Natural killer cell (primary cell): ENCODE data around the gene OR1K1. TPM values are rescaled to one million over a fixed set of nuclear protein-coding genes. Genes with fewer than 3 reads are reported as not detected.

ENCODE experiments used
- ATAC-seq, 3 donors: fragments of 150-1000 bp in 2 of 3; fragments of 200-7000 bp in 1 of 3; cut with Tn5 transposase; 1 replicate in 1 of 3; 2 replicates in 2 of 3; pipeline ENCODE4 v1.10.0; 2021; ENCODE audit warnings: mild to moderate bottlenecking in 2 of 3, moderate library complexity in 2 of 3
- DNase-seq, 2 donors: peaks; one replicate each; pipeline versions ENCODE4 v3.0.0 to v3.0.0-alpha.2; 2013 to 2021; ENCODE audit warnings: mixed read lengths in 1 of 2
- H3K27ac ChIP-seq: one replicate; pipeline ENCODE4 v1.5.1; 2013; ENCODE audit warnings: mild to moderate bottlenecking, low read length
- H3K27me3 ChIP-seq: one replicate; pipeline ENCODE4 v1.6.1; 2013; ENCODE audit warnings: low read length; ENCODE audit not compliant: control insufficient read depth, insufficient read depth
- H3K36me3 ChIP-seq: one replicate; pipeline ENCODE4 v1.6.1; 2013; ENCODE audit warnings: low read length; ENCODE audit not compliant: control insufficient read depth, insufficient read depth
- H3K4me1 ChIP-seq: one replicate; pipeline ENCODE4 v1.6.1; 2013; ENCODE audit warnings: low read length; ENCODE audit not compliant: control insufficient read depth, insufficient read depth
- H3K4me3 ChIP-seq: one replicate; pipeline ENCODE4 v1.5.1; 2013; ENCODE audit warnings: low read length
- H3K9me3 ChIP-seq: one replicate; pipeline ENCODE4 v1.6.1; 2013; ENCODE audit warnings: low read length; ENCODE audit not compliant: control insufficient read depth, insufficient read depth
- H3K27ac Mint-ChIP-seq, 2 donors: one replicate each; pipeline ENCODE4 v1.8.0; 2022; ENCODE audit warnings: mild to moderate bottlenecking in 2 of 2, mixed read lengths in 2 of 2, moderate library complexity in 1 of 2
- H3K27me3 Mint-ChIP-seq, 2 donors: one replicate each; pipeline ENCODE4 v1.8.0; 2022; ENCODE audit warnings: low read depth in 2 of 2, mixed read lengths in 2 of 2
- H3K36me3 Mint-ChIP-seq: one replicate; pipeline ENCODE4 v1.8.0; 2022; ENCODE audit warnings: mixed read lengths
- H3K4me1 Mint-ChIP-seq, 2 donors: one replicate each; pipeline ENCODE4 v1.8.0; 2022; ENCODE audit warnings: mixed read lengths in 2 of 2
- H3K4me3 Mint-ChIP-seq: one replicate; pipeline ENCODE4 v1.8.0; 2022; ENCODE audit warnings: mild to moderate bottlenecking, moderate library complexity, mixed read lengths
- H3K9me3 Mint-ChIP-seq, 2 donors: one replicate each; pipeline ENCODE4 v1.8.0; 2022; ENCODE audit warnings: mixed read lengths in 2 of 2
- CTCF ChIP-seq: fragments of 200-600 bp; IDR thresholded peaks from one replicate; pipeline ENCODE4 v1.8.0; 2022; ENCODE audit warnings: antibody characterized with exemption
- WGBS: methylation state at CpG from one replicate; pipeline ENCODE4 v1.1.7; 2013; ENCODE audit warnings: missing lambda C conversion rate; ENCODE audit not compliant: insufficient coverage; 5-methylcytosine and 5-hydroxymethylcytosine counted together
- intact Hi-C: fragments of 100-400 bp; cut with micrococcal nuclease; formaldehyde crosslinking; loops from one replicate; pipeline ENCODE4 v1.14.2; 2022
- total RNA-seq, 4 donors: library from RNA; stranded (reverse); fragments of 120-200 nt in 1 of 4; gene quantifications; one replicate each; pipeline versions ENCODE4 v1.2.3 to v1.2.4, GENCODE V29; 2013 to 2022

OR1K1 gene
- total RNA-seq, 3 donors from 2014 or later (not counting 1 experiment from before 2014, with no cell fraction given) = not detected

- intact Hi-C loops = no loop called here
- no peaks in the 10 kb centered on the region for H3K27me3 Mint-ChIP-seq
- no peak for TF ChIP-seq CTCF
- H3K36me3 Mint-ChIP-seq = no peaks in the 10 kb centered on the region
- Histone ChIP-seq H3K4me3 (no peak overlapping the region), H3K9me3 (no peaks in the 10 kb centered on the region), H3K27ac (no peak overlapping the region), H3K27me3 (no peaks in the 10 kb centered on the region), H3K36me3 (no peaks in the 10 kb centered on the region), H3K4me1 (no peaks in the 10 kb centered on the region)
- DNase-seq (no peak), ATAC-seq (no peak)
- H3K4me1 Mint-ChIP-seq = no peaks in the 10 kb centered on the region
- no peak overlapping the region for H3K27ac Mint-ChIP-seq
- 96% methylated on average over 28 of the region's 28 CpGs for WGBS
- no peak overlapping the region for H3K4me3 Mint-ChIP-seq
- H3K9me3 Mint-ChIP-seq = no peaks in the 10 kb centered on the region
Measured at GRCh38 chr9:122789256-122790046, 10.5 kb upstream of the OR1K1 start.

- Histone ChIP-seq H3K36me3 (no peaks in the 10 kb centered on the region), H3K4me3 (no peak overlapping the region), H3K9me3 (no peaks in the 10 kb centered on the region), H3K27me3 (no peaks in the 10 kb centered on the region), H3K4me1 (no peaks in the 10 kb centered on the region), H3K27ac (no peak overlapping the region)
- WGBS = 89% methylated on average over 3 of the region's 5 CpGs
- no peaks in the 10 kb centered on the region for H3K9me3 Mint-ChIP-seq
- no peaks in the 10 kb centered on the region for H3K4me1 Mint-ChIP-seq
- intact Hi-C loops = no loop called here
- no peak overlapping the region for H3K27ac Mint-ChIP-seq
- ATAC-seq = no peak
- DNase-seq = no peak
- no peaks in the 10 kb centered on the region for H3K27me3 Mint-ChIP-seq
- H3K4me3 Mint-ChIP-seq = no peak overlapping the region
- no peaks in the 10 kb centered on the region for H3K36me3 Mint-ChIP-seq
- no peak for TF ChIP-seq CTCF
Measured at GRCh38 chr9:122791872-122792669, 7.9 kb upstream of the OR1K1 start.

DNA sequence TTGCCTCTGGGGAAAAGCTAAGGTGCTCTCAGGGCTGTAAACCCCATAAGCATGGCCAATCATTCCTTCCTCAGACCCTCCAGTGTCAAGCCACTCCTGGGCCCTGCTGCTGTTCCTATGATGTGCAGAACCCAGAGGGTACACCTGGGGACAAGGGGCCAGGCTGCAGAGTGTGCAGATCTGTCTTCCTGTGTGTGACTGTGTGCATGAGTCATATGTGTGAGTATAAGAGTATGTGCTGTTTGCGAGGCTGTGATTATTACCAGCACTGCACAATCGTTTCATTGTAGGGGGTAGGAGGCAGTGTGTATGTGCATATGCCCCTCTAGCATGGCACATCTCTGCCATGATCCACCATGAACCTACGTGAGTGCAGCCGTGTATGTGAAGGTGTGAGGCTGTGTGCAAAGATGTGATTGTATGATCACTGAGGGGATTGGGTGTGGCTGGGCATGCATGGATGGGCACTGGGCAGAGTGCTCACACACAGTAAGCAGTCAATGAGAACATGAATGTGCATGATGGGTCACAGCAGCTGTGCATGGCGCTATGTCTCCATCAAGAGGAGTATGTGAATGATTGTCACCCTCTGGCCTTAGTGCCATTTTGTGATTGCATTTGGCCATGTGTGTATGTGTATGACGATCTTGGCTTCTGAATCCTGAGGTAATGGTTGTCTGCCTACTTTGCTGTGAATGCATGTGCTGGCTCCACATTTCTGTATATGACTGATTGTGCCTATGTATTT lies 2.4 kb upstream of the OR1K1 start:
- Histone ChIP-seq H3K36me3 (no peaks in the 10 kb centered on the region), H3K27ac (no peak overlapping the region), H3K4me1 (no peaks in the 10 kb centered on the region), H3K4me3 (no peak overlapping the region), H3K27me3 (no peaks in the 10 kb centered on the region), H3K9me3 (no peaks in the 10 kb centered on the region)
- Mint-ChIP-seq H3K27me3 (no peaks in the 10 kb centered on the region), H3K4me1 (peaks cover 0 to 4% of the 10 kb centered on the region in 2 donors), H3K4me3 (no peak overlapping the region), H3K27ac (no peak overlapping the region), H3K9me3 (no peaks in the 10 kb centered on the region), H3K36me3 (no peaks in the 10 kb centered on the region)
- DNase-seq (no peak), ATAC-seq (no peak)
- WGBS = 88% methylated on average over 6 of the region's 6 CpGs
- intact Hi-C loops = no loop called here
- TF ChIP-seq CTCF = no peak
